BJ (cell line): Measurements from ENCODE around the gene SLC38A10. TPM values are rescaled to one million over a fixed set of nuclear protein-coding genes. Genes with fewer than 3 reads are reported as not detected.

Experiments used
- CTCF ChIA-PET: fragments of 350-600 bp; formaldehyde crosslinking; extraction: SDS; loops from one replicate; lab custom pipeline; 2021; ENCODE audit warnings: antibody characterized with exemption, inconsistent platforms; lab: Yijun Ruan, JAX
- POLR2A ChIA-PET: fragments of 300-600 bp; sonication (Branson Sonifier 250); formaldehyde crosslinking; extraction: SDS; loops from one replicate; lab custom pipeline; 2021; ENCODE audit warnings: antibody characterized with exemption; lab: Charles Lee
- DNase-seq: peaks from one replicate; pipeline ENCODE4 v3.0.0-alpha.2; 2011; ENCODE audit warnings: low read depth
- H3K27me3 ChIP-seq: 2 replicates; pipeline ENCODE4 v1.6.0; 2011; ENCODE audit warnings: low read length; ENCODE audit not compliant: control insufficient read depth, insufficient read depth
- H3K36me3 ChIP-seq: 2 replicates; pipeline ENCODE4 v1.5.1; 2011; ENCODE audit warnings: low read length; ENCODE audit not compliant: control insufficient read depth, insufficient read depth
- H3K4me3 ChIP-seq: 2 replicates; pipeline ENCODE4 v1.5.1; 2011; ENCODE audit warnings: low read depth, mild to moderate bottlenecking, control low read depth, low read length
- polyA plus RNA-seq: library from polyadenylated mRNA; depleted of rRNA; stranded (reverse); fragments of >200 nt; gene quantifications from 2 replicates; pipeline ENCODE4 v1.2.3, GENCODE V29; 2011
- TF ChIP-seq, protein P1 (sequence below): IDR thresholded peaks from 2 replicates; pipeline ENCODE4 v1.5.1; 2011; ENCODE audit warnings: low read depth, mild to moderate bottlenecking, control low read depth, inconsistent platforms, low read length, moderate library complexity; ENCODE audit not compliant: insufficient read depth

The SLC38A10 gene
- polyA plus RNA-seq, 1 experiment = 55.4 TPM

GRCh38 chr17:81329927-81330883, 35.1 kb upstream of the SLC38A10 start:
- TF ChIP-seq, protein P1, sequence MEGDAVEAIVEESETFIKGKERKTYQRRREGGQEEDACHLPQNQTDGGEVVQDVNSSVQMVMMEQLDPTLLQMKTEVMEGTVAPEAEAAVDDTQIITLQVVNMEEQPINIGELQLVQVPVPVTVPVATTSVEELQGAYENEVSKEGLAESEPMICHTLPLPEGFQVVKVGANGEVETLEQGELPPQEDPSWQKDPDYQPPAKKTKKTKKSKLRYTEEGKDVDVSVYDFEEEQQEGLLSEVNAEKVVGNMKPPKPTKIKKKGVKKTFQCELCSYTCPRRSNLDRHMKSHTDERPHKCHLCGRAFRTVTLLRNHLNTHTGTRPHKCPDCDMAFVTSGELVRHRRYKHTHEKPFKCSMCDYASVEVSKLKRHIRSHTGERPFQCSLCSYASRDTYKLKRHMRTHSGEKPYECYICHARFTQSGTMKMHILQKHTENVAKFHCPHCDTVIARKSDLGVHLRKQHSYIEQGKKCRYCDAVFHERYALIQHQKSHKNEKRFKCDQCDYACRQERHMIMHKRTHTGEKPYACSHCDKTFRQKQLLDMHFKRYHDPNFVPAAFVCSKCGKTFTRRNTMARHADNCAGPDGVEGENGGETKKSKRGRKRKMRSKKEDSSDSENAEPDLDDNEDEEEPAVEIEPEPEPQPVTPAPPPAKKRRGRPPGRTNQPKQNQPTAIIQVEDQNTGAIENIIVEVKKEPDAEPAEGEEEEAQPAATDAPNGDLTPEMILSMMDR = peak; percentile 13; the same call in 1 of the 2 replicates
- no peak for DNase-seq
- ChIA-PET CTCF (interaction anchor here (1.1 to 1.9 kb wide), 3 partner anchors 21 to 76 kb away, joined by 4 to 6 read pairs (median 5); no protein-coding TSS in a partner anchor), POLR2A (no interaction called here)
- Histone ChIP-seq H3K27me3 (peaks cover 17% of the 10 kb centered on the region), H3K36me3 (no peaks in the 10 kb centered on the region), H3K4me3 (no peak overlapping the region)

DNA sequence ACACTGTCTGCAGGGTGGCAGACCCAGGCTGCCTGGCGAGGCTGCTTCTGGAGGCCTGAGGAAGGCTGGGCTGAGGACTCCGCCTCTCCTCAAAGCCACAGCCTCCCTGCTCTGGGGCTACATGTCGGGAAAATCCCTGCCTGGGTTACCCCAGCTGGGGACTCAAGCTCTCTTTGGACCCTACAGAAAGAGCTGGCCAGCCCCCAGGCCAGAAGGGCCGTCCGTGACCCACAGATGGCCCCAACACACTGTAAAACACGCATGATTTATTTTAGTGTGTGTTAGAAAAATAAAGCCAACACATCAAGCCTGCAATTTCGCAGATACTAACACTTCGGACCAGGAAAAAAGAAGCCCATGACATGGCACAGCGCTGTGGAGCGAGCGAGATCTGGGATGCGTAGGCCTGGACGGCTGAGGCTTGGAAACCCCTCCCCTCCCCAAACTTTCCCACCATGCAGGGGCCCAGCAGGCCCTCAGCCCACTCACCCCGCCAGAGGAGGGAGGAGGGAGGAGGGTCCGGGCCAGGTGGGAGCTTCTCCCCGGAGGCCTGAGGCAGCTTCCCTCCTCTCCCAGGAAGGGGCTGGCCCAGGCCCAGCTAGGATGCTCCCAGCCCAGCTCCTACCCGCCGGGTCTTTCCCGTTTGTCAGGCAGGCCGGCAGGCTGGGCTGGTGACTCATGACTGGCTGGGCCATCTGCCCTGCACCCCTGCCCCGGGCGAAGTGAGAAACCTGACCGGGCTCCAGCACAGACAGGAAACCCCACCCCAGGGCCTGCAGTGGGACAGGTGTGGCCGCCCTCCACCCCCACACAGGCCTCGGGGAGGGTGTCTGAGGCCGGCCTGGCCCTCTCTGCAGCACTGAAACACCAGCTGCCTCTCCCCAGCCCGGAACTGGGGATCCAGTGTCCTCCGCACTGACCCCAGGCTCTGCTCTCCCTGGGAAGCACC, 34.1 kb upstream of the SLC38A10 start:
- ChIA-PET CTCF (interaction anchor here (1.1 to 1.9 kb wide), 4 partner anchors 20 to 156 kb away, joined by 4 to 6 read pairs (median 4); no protein-coding TSS in a partner anchor), POLR2A (no interaction called here)
- TF ChIP-seq, protein P1 = no peak
- Histone ChIP-seq H3K4me3 (no peak overlapping the region), H3K27me3 (peaks cover 13% of the 10 kb centered on the region), H3K36me3 (no peaks in the 10 kb centered on the region)
- peak; percentile 82 for DNase-seq

GRCh38 chr17:81328489-81328888, 33.4 kb upstream of the SLC38A10 start:
- TF ChIP-seq, protein P1 = no peak
- ChIA-PET POLR2A (no interaction called here), CTCF (interaction anchor here (1.5 to 1.9 kb wide), 2 partner anchors 74 to 156 kb away, joined by 4 read pairs; no protein-coding TSS in a partner anchor)
- Histone ChIP-seq H3K4me3 (no peak overlapping the region), H3K36me3 (no peaks in the 10 kb centered on the region), H3K27me3 (peaks cover 13% of the 10 kb centered on the region)
- no peak for DNase-seq

DNA sequence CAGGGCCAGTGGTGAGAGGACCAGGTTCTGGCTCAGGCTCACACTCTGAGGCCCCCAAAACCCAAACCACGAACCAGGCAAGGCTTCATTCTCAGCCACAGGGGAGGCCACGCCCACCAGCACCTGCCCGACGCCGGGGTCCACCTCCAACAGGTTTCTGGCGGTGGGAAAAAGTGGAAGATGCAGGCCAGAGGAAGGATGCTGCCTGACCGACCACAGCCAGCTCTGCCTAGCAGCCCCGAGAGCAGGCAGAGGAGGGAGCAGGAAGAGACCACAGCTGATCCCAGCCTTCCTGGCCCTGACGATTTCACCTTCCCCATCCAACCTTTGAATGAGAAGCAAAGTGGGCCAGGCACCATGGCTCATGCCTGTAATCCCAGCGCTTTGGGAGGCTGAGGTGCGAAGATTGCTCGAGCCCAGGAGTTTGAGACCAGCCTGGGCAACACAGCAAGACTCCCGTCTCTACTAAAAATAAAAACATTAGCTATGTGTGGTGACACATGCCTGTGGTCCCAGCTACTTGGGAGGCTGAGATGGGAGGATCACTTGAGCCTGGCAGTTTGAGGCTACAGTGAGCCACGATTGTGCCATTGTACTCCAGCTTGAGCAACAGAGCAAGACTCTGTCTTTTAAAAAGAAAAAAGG, 30.7 kb upstream of the SLC38A10 start:
- DNase-seq = no peak
- ChIA-PET POLR2A (no interaction called here), CTCF (interaction anchor here (1.4 to 5.0 kb wide), 4 partner anchors 12 to 146 kb away, joined by 3 to 26 read pairs (median 4); no protein-coding TSS in a partner anchor)
- no peak overlapping the region for H3K4me3 ChIP-seq
- H3K27me3 ChIP-seq = peaks cover 3% of the 10 kb centered on the region
- H3K36me3 ChIP-seq = no peaks in the 10 kb centered on the region
- TF ChIP-seq, protein P1 = no peak
